Measurements from ENCODE around the gene PDGFB.
"Not testable (repeated sequence)": the region's sequence is repeated elsewhere in the genome, so short reads cannot be mapped to it uniquely, and the experiment has no call there.

The PDGFB gene

DNA sequence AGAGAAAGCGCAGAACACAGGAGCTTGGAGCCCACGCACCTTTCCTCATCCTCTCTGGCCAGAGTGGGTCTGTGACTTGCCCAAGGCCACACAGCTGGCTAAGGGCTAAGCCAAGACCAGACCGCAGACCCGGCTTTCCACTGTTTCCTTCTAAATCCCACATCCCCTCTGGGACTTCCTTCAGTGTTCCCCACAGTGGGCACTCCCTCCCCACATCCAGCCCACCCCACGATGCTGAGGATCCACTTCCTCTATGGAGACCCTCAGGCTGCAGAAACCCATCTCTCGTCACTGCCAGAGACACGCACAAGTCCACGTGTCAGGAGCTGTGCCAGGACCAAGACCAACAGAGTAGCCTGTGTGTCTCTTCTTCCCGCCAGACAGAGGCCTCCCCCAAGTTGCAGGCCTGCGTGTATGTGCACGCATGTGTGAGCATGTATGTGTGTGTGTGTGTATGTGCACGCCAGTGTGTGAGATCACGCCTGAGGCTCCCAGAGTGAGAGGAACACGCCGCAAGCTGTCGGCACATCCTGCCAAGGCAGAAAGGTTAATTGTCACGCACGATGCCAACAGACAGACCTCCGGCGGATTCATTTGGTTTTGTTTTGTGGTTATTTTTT, 21.6 kb downstream of the PDGFB start:
- no peak for DNase-seq

DNA sequence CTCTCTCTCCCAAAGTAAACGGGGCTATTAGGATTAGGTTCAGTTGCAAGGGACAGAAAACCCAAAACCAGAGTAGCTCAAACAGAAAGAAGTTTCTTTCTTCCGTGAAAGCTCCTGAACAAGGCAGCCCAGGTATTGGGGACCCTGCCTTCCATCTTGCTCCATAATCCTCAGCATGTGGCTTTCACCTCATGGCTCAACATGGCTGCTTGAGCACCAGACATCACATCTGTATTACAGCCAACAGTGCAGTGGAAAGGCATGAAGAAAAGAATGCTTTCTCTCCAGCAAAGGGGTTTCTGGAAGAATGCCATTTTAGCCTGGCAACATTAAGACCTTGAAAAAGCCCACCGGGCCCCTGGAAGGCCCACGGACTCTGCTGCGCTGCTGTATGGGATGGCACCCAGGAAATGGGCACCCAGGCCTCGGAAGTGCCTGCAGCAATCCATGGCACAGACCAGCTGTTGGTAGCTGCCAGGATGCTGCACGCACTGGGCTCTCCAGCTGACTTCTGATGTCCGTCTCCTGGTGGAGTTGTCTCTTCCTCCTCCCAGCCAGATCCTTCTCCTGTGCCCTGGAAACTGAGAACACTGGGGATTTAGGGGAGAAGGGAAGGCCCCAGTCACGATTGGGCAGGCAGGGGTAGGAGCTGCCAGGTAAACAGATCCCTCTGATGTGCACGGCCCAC, 22.6 kb downstream of the PDGFB start:
- DNase-seq = no peak

DNA sequence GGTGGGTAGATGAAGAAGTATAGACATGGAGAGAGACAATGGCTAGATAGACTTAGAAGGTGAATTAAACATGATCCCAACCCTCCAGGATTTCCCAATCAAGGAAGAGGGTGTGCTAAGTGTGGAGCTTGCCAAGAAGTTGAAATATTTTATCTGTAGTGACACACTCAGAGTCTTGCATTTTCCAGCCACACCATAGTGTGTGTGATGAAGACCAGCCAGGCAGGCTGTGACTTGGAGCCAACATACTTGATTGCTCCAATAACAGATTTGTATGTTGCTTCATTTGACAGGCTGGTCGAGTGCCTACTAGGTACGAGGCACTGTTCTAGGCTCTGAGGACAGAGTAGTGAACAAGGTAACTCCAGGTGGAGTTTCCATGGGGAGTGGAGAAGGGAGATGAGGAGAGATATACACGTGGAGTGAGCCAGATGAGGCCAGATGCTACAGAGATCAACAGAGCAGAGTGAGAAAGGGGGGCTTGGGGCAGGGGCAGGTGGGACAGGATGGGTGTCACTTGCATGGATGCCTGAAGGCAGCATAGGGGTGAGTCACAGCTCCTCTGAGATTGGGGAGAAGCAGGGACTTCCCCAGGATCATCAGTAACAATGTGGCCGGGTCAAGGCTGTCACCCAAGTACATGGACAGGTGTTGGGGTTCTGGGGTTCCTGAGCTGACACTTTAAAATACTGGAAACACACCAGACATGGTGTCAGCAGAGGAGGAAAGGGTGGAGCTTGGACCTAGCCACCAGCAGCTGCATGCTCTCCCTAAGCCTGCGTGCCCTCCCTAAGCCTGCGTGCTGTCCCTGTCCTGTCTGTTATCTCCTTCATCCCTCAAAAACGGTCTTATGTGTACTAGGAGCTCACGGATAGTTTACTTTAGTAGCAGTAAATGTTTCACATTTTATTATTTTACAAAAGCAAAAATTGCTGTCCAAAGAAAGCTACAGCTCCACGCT, 23.6 kb downstream of the PDGFB start:
- no peak for DNase-seq

- DNase-seq = no peak
Measured at GRCh38 chr22:39220450-39220849, 24.3 kb downstream of the PDGFB start.

DNA sequence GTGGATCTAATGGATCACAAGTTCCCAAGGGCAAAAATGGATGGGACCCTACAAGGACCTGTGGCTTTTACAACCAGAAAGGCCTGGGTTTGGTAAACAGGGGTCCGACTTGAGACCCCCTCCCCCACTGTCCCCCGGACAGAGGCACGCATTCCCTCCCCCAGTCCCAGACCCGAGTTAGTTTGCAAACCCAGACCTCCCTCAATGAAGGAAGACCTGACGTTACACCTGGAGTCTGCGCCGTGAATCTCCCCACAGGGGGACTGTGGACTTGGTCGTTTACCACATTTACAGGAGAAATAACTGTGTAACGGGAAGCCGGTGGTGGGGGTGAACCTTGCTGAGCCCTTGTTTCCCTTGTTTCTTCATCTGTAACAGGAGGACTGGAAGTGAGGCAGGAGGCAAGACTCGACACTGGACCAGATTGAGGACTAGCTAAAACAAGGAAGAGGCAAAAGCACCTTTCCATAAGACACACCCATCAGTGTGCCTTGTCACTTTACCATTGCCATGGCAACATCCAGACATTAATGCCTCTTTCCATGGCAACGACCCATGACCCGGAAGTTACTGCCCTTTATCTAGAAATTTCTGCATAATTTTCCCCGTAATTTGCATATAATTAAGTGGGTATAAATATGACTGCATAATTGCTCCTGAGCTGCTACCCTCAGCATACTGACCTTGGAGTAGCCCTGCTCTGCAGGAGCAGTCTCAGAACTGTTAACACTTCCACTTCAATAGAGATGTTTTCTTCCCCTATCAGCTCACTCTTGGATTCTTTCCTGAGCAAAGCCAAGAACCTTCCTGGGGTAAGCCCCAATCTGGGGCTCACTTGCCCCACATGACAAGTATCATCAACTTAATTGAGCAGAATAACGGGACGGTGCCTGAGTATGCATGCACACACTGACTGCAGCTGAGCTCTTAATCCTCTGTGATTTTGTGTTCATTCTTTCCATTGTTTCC, 25.4 kb downstream of the PDGFB start:
- no peak for DNase-seq

DNA sequence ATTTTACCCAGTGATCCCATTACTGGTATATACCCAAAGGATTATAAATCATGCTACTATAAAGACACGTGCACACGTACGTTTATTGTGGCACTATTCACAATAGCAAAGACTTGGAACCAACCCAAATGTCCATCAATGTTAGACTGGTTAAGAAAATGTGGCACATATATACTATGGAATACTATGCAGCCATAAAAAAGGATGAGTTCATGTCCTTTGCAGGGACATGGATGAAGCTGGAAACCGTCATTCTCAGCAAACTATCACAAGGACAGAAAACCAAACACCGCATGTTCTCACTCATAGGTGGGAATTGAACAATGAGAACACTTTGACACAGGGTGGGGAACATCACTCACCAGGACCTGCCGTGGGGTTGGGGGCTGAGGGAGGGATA, 26.4 kb downstream of the PDGFB start:
- DNase-seq = not testable (repeated sequence)

GRCh38 chr22:39216143-39216490, 28.7 kb downstream of the PDGFB start:
- DNase-seq = no peak

GRCh38 chr22:39215426-39216142, 29.2 kb downstream of the PDGFB start:
- no peak for DNase-seq

GRCh38 chr22:39215070-39215396, 29.7 kb downstream of the PDGFB start:
- DNase-seq = no peak

- no peak for DNase-seq
Measured at GRCh38 chr22:39214383-39215069, 30.3 kb downstream of the PDGFB start.

DNA sequence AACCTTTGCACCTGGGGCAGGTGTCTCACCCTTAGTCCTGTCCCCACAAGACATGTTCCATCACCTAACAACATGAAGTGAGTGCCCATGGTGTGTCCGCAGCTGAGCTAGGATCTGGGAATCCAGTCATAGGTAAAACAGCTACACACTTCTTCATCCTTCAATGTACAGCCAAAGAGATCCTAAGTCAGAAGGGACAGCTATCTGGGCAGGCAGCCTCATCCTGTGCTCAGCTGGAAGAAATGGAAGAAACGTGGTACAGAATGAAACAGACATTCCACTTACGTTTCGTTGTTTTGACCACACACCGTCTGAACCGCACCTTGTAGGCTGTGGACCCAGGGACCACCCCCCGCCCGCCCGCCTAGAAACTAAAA, 30.8 kb downstream of the PDGFB start:
- no peak for DNase-seq

DNA sequence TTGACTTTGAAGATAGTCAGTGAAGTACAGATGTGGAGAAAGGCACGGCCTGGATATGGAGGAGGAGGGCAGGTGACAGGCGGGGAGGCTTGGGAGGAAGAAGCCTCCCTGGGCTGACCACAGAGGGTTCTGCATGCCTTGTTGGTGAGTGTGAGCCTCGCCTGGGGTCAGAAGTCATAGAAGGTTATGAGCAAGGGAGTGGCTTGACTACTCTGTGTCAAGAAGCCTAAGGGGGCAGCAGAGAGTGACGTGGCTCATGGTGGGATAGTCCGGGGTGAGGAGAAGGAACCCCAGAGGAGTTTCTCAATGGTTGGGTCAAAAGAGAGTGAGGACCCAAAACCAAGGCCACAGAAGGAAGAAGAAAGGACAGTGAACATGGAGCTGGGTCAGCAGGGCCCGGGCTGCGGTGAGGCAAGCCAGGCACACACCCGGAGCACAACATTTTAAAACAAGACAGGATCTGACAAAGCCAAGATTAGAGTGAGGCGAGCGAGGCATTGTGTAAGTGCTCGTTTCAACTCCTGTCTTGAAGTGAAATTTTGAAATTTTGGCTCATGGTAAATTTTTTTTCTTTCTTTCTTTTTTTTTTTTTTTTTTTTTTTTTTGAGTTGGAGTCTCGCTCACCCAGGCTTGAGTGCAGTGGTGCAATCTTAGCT, 31.9 kb downstream of the PDGFB start:
- DNase-seq = no peak

- no peak for DNase-seq
Measured at GRCh38 chr22:39209756-39210155, 35.0 kb downstream of the PDGFB start.

- no peak for DNase-seq
Measured at GRCh38 chr22:39208013-39208680, 36.6 kb downstream of the PDGFB start.

GRCh38 chr22:39207141-39208012, 37.4 kb downstream of the PDGFB start:
- no peak for DNase-seq

GRCh38 chr22:39206491-39206890, 38.3 kb downstream of the PDGFB start:
- DNase-seq = no peak

DNA sequence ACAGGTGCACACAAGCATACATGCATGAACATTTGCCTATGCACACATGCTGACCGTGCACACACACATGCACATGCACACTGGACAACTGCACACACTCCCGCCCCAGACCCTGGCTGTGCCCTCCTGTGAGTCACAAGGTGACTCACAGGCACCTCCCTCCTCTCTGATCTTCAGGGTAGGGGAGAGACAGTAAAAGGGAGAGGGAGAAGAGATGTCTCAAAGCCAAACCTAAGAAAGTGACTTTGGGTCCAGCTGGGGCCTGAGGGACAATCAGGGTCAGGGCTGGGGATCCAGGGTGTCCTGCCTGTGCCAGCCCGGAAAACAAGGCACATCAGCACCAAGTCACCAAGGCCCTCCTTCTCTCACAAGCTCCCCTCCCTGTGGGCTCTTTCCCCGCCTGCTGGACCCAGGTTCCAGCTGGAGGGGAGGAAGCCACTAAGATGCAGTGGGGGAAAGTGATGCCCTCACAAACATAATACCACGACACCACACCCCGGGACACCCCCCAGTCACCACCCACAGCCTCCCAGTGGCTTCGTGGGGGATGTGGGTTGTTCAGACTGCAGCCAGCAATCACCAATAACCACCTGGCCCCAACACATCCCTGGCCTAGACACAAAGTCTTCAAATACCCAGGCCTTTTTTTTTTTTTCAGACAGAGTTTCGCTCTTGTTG, 39.3 kb downstream of the PDGFB start:
- no peak for DNase-seq

DNA sequence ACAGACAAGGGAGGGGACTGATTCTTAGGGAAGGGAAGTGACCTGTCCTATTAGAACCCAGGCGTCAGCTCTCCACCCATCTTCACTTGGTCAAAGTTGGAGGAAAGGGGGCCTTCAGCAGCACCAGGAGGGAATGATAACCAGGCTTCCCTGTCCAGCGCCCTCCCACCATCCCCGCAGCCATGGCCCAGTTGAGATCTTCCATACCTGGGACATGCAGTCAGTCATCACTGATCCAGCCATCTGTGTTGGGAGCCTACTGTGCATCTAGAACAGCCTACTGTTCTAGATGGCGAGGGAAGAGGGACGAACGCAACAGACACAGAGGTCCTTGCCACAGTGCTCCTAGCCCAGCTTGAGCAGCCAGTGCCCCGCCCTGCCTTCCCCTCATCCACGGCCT, 40.6 kb downstream of the PDGFB start:
- DNase-seq = no peak

DNA sequence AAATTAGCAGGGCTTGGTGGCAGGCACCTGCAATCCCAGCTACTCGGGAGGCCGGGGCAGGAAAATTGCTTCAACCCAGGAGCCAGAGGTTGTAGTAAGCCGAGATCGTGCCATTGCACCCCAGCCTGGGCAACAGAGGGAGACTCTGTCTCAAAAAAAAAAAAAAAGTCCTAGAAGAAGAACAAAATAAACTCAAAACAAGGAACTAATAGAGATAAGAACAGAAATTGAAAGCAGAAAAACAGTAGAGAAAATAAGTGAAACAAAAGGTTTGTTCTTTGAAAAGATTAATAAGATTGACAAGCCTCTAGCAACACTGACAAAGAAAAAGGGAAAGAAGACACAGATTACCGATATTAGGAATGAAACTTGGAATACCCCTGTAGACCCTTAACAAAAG, 47.2 kb downstream of the PDGFB start:
- no peak for DNase-seq
